Activated CD8-positive, alpha-beta memory T cell treated with anti-CD3 and anti-CD28 coated beads for 48 hours (primary cell): ENCODE data around the gene MRPL24.

ENCODE experiments used
- DNase-seq, 3 experiments: peaks; one replicate each; pipeline ENCODE4 v3.0.0-alpha.2; 2020; ENCODE audit warnings: low read depth in 2 of 3, low spot score in 2 of 3

The MRPL24 gene

GRCh38 chr1:156744344-156744743 lies 3.5 kb upstream of the MRPL24 start:
- no peak for DNase-seq

GRCh38 chr1:156743367-156744302 lies 2.7 kb upstream of the MRPL24 start:
- no peak for DNase-seq

- no peak for DNase-seq
Observed at GRCh38 chr1:156742801-156743200, 1.9 kb upstream of the MRPL24 start.

- DNase-seq: no peak
Observed at GRCh38 chr1:156742017-156742416, 1.1 kb upstream of the MRPL24 start.

GRCh38 chr1:156741481-156741983 lies 644 bp upstream of the MRPL24 start:
- DNase-seq: no peak

GRCh38 chr1:156740237-156740740 lies 599 bp downstream of the MRPL24 start:
- DNase-seq: no peak

GRCh38 chr1:156738916-156739315 lies 2.0 kb downstream of the MRPL24 start:
- no peak for DNase-seq

DNA sequence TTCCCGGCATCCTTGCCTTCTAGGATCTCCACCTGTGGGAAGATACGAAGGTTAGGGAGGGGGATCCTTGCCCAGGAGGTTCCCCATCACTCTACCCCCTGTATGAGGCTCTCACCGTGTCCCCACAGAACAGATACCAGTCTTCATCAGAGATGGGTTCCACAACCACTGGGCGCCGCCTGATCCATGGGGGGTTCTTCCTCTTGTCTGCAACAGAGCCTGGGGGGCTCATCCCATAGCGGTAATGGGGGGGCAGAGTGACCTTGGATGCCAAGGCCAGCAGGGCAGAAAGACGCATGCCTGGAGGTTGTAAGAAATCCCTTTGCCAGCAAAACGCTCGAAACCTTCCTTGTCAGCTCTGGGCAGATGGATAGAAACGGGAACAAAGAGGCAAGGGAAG lies 2.5 kb downstream of the MRPL24 start:
- DNase-seq: no peak

DNA sequence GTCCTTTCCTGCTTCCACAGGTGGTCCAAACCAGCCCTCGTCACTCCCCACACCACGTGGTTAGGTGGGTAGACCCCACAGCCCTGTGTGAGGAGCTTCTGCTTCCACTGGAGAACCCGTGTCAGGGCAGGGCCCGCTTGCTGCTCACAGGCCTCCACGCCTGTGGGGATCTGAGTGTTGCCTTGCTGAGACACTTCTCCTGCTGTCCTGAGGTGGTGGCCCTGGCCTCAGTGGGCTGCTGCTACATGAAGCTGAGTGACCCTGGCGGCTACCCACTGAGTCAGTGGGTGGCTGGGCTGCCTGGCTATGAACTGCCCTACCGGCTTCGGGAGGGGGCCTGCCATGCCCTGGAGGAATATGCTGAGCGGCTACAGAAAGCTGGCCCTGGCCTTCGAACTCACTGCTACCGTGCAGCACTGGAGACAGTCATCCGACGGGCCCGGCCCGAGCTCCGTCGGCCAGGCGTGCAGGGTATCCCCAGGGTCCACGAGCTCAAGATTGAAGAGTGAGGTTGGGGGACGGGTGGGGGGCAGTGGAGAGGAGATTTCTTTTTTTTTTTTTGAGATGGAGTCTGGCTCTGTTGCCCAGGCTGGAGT lies 6.8 kb downstream of the MRPL24 start:
- no peak for DNase-seq

GRCh38 chr1:156728599-156729462 lies 12.1 kb downstream of the MRPL24 start, which contains the start of gene ISG20L2:
Gene ISG20L2 (minus strand): TSS chr1:156728766. CDS start chr1:156727652, 1,114 bp downstream.
- peak in 2 of 3 experiments; percentile 85 to 88 for DNase-seq

- DNase-seq: peak in 2 of 3 experiments; percentile 63 to 64
Observed at GRCh38 chr1:156727926-156728598, 12.8 kb downstream of the MRPL24 start, which contains the start of gene METTL25B. Gene METTL25B (plus strand): TSS chr1:156728469. CDS start chr1:156729105, 636 bp downstream.

DNA sequence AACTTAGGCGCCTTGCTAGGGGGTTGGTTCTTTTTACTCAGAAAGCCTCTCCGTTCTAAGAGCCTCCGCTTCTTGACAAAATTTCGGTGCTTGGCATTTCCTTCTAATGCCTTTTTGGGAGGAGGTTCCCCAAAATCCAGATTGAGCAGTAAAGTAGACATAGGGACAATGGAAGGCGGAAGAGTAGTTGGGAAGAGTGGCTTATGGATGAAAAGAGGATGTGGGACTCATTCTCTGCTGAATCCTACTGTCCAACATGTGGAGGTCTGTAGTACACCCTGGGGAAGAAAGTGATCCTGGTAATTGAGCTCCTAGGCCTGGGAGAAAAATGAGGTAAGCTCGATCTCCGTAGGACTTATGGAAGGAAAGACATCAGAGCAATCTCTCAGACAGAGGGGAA lies 13.4 kb downstream of the MRPL24 start:
- DNase-seq: no peak

GRCh38 chr1:156726549-156727226 lies 14.2 kb downstream of the MRPL24 start:
- no peak for DNase-seq

DNA sequence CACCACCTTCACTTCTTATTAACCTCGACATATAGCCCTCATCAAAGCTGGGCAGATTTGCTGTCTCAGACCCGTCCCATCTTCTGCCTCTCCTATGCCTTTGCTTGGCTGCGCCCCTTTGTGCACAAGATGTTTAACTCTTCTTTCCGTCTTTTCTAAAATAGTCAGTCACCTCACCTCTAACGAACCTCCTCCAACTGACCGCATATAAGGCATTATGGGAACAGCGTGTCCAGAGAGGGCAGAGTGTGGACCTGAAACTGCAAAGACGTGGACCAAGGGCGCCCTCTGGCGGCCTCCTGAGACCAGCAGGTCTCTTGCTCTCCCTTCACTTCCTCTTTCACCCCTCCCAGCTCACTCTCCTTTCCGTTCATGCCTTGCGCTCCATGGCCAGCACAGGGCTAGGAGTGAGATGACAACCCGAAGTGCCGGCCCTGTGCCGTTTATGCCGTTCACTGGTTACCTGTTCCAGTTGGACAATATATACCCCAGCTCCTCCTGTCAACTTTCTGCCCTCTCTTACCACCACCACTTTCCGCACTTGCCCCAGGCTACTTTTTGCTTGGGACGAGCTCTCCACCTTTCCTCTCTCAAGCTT lies 15.1 kb downstream of the MRPL24 start:
- DNase-seq: peak in 2 of 3 experiments; percentile 59 to 63

GRCh38 chr1:156721535-156721934 lies 19.4 kb downstream of the MRPL24 start:
- no peak for DNase-seq

DNA sequence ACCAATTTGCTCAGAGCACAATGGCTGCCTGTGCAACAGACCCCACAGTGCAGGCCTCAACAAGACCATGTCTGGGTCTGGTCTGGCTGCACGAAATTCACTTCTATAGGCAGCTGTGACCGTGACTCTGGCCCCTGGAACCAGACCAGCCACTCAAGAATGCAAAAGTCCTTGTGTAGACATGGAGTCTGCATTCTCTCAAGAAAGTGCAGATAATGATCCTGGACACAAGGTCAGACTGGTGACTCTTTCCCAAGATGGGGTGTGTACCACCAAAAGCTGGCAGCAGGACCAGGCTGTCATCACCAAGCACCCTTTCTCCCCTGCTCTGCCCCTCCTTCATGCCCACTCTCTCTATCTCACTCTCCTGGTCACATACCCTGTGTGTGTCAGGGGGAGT lies 19.8 kb downstream of the MRPL24 start:
- DNase-seq: no peak

DNA sequence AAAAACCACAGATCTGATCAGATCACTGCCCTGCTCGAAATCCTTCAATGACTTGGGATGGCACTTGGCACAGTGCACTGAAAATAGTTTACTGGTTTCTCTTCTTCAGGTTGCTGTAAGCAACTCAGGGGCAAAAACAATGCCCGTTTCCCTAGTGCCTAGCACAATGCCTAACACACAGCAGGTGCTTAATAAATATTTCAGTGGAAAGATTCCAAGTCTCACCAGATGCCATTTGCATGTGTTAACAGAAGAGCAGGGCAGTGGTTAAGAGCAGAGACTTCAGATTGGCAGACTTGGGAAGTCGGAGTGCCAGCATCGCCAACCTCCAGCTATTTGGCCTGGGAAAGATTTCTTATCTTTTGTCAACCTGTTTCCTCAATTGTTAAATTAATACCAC lies 23.5 kb downstream of the MRPL24 start:
- no peak for DNase-seq

DNA sequence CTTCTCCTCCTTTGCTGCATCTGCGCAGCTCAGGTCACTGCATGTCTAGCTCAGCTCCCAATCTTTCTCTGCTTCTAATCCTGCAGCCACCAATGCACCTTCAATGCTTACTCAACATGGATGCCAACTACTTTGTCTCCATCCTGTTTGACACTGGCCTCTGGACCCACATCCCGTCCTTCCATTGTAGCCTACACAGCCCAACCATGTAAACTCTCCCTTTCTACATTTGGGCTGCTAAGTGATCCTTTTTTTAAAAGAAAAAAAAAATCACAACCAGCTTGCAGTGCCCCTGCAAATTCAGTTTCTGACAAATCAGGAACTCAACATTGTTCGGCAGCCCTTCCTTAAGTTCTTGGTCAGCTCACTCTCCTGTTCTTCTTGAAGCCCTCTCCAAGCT lies 26.1 kb downstream of the MRPL24 start:
- no peak for DNase-seq

DNA sequence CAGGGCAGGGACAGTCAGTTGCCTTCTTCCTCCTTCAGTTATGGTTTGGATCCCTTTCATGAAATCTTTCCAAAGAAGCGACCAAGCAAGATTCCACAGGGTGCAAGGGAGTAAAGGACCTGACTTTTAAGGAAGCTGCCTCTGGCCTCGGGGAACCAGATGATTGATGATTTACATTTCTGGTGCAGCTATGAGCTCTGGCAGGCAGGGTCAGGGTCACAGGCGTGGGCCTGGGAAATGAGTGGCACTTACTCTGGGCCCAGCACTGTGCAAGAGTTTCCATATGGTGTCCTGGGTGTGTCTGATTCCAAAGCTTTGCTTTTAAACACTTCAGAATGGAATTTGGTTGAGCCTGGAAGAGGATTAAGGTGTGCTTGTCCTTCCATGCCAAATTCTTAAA lies 28.3 kb downstream of the MRPL24 start:
- no peak for DNase-seq
